CD4-positive, alpha-beta T cell (primary cell): ENCODE measurements around the gene PLEKHA8. TPM values are rescaled to one million over a fixed set of nuclear protein-coding genes. Genes with fewer than 3 reads are reported as not detected.
"Not testable (repeated sequence)": the region's sequence is repeated elsewhere in the genome, so short reads cannot be mapped to it uniquely, and the experiment has no call there.

Source experiments
- ATAC-seq: fragments of 200-7000 bp; cut with Tn5 transposase; one replicate; pipeline ENCODE4 v1.10.0; 2022; ENCODE audit warnings: mild to moderate bottlenecking; ENCODE audit not compliant: poor library complexity
- CTCF ChIA-PET: fragments of 350-600 bp; sonication (Branson Sonifier 250); formaldehyde crosslinking; loops from one replicate; lab custom pipeline; 2021; ENCODE audit warnings: antibody characterized with exemption, inconsistent platforms; lab: Charles Lee
- POLR2A ChIA-PET: fragments of 350-600 bp; sonication (Branson Sonifier 250); formaldehyde crosslinking; loops from one replicate; lab custom pipeline; 2021; ENCODE audit warnings: antibody characterized with exemption, inconsistent platforms; lab: Charles Lee
- DNase-seq, 14 experiments: peaks; one replicate each; pipeline ENCODE4 v3.0.0-alpha.2; 2013 to 2020; ENCODE audit warnings: mixed read lengths in 2 of 14
- H3K27ac ChIP-seq, 2 donors: one replicate each; pipeline versions ENCODE4 v1.5.1 to v1.7.0; 2013; ENCODE audit warnings: low read length in 2 of 2, low read depth in 1 of 2, mild to moderate bottlenecking in 1 of 2
- H3K27me3 ChIP-seq, 2 experiments: 1 replicate in 1 of 2; 2 replicates in 1 of 2; pipeline versions ENCODE4 v1.6.1 to v1.7.0; 2013; ENCODE audit warnings: low read length in 2 of 2, control low read depth in 1 of 2, mild to moderate bottlenecking in 1 of 2, moderate library complexity in 1 of 2; ENCODE audit not compliant: insufficient read depth in 2 of 2, control insufficient read depth in 1 of 2
- H3K36me3 ChIP-seq: one replicate; pipeline ENCODE4 v1.6.1; 2013; ENCODE audit warnings: low read length, control low read depth; ENCODE audit not compliant: insufficient read depth
- H3K4me1 ChIP-seq: one replicate; pipeline ENCODE4 v1.6.1; 2013; ENCODE audit warnings: low read length, control low read depth; ENCODE audit not compliant: insufficient read depth
- H3K4me3 ChIP-seq: one replicate; pipeline ENCODE4 v1.5.1; 2013; ENCODE audit warnings: mild to moderate bottlenecking, low read length, moderate library complexity
- H3K9me3 ChIP-seq, 2 experiments: 1 replicate in 1 of 2; 2 replicates in 1 of 2; pipeline versions ENCODE4 v1.6.1 to v1.7.0; 2013; ENCODE audit warnings: low read length in 2 of 2, mild to moderate bottlenecking in 2 of 2, control low read depth in 1 of 2, moderate library complexity in 1 of 2; ENCODE audit not compliant: control insufficient read depth in 1 of 2, insufficient read depth in 1 of 2
- H3K27ac Mint-ChIP-seq: one replicate; pipeline ENCODE4 v1.8.0; 2020; ENCODE audit warnings: mixed read lengths
- H3K27me3 Mint-ChIP-seq: one replicate; pipeline ENCODE4 v1.8.0; 2021; ENCODE audit warnings: mixed read lengths
- H3K36me3 Mint-ChIP-seq: one replicate; pipeline ENCODE4 v1.8.0; 2021; ENCODE audit warnings: low read depth, mixed read lengths
- H3K4me1 Mint-ChIP-seq: one replicate; pipeline ENCODE4 v1.8.0; 2021; ENCODE audit warnings: low read depth, mixed read lengths
- H3K4me3 Mint-ChIP-seq: one replicate; pipeline ENCODE4 v1.8.0; 2020; ENCODE audit warnings: mild to moderate bottlenecking, mixed read lengths
- H3K9me3 Mint-ChIP-seq: one replicate; pipeline ENCODE4 v1.8.0; 2020; ENCODE audit warnings: mixed read lengths
- intact Hi-C, 2 experiments: fragments of 100-400 bp; cut with DNase I in 1 of 2; cut with micrococcal nuclease in 1 of 2; formaldehyde crosslinking; loops; one replicate each; pipeline versions ENCODE4 v1.15.1 to v1.9.0; 2023 to 2025; cut with DNase I, micrococcal nuclease
- total RNA-seq, 174 experiments: library from RNA in 2 of 174; stranded (reverse) in 2 of 174; gene quantifications; one replicate each; pipeline ENCODE4 v1.2.3 and lab custom pipeline; 2021 to 2026
- TF ChIP-seq, protein P1 (sequence below): fragments of 200-600 bp; IDR thresholded peaks from one replicate; pipeline ENCODE4 v1.8.0; 2022; ENCODE audit warnings: antibody characterized with exemption, mild to moderate bottlenecking

Gene PLEKHA8
- total RNA-seq, 2 experiments from 2014 or later, result 7.0 to 7.4 TPM

DNA sequence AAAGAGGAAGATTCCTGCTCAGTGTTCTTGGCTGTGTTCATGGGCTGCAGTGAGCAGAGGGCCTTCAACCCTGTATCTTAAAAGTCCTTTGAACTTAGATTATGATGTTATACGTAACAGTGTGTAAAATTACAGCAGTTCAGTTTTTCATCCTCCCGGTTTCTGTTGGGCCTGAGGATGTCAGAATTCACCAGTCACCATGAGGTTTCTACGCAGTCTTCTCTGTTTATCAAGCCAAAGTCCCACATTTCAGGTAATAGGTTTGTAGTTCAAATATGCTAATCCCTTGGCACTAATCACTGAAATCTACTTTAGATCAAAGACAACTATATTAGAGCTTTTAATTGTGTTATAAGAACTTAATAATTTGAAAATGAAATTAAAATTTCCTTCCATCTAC, 24.9 kb downstream of the PLEKHA8 start:
- DNase-seq (no peak), ATAC-seq (no peak)
- Mint-ChIP-seq H3K27me3 (no peaks in the 10 kb centered on the region), H3K9me3 (no peaks in the 10 kb centered on the region), H3K4me3 (no peak overlapping the region), H3K4me1 (no peaks in the 10 kb centered on the region), H3K36me3 (peaks cover 69% of the 10 kb centered on the region), H3K27ac (no peak overlapping the region)
- intact Hi-C loops, result no loop called here
- Histone ChIP-seq H3K4me1 (no peaks in the 10 kb centered on the region), H3K36me3 (peaks cover 17% of the 10 kb centered on the region), H3K4me3 (no peak overlapping the region), H3K9me3 (no peaks in the 10 kb centered on the region), H3K27me3 (no peaks in the 10 kb centered on the region), H3K27ac (no peak overlapping the region)
- POLR2A ChIA-PET, result no interaction called here
- CTCF ChIA-PET, result interaction anchor here (1.3 kb wide), 1 partner anchor 13 kb away, joined by 3 read pairs; no protein-coding TSS in a partner anchor
- TF ChIP-seq, protein P1, sequence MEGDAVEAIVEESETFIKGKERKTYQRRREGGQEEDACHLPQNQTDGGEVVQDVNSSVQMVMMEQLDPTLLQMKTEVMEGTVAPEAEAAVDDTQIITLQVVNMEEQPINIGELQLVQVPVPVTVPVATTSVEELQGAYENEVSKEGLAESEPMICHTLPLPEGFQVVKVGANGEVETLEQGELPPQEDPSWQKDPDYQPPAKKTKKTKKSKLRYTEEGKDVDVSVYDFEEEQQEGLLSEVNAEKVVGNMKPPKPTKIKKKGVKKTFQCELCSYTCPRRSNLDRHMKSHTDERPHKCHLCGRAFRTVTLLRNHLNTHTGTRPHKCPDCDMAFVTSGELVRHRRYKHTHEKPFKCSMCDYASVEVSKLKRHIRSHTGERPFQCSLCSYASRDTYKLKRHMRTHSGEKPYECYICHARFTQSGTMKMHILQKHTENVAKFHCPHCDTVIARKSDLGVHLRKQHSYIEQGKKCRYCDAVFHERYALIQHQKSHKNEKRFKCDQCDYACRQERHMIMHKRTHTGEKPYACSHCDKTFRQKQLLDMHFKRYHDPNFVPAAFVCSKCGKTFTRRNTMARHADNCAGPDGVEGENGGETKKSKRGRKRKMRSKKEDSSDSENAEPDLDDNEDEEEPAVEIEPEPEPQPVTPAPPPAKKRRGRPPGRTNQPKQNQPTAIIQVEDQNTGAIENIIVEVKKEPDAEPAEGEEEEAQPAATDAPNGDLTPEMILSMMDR, result no peak

DNA sequence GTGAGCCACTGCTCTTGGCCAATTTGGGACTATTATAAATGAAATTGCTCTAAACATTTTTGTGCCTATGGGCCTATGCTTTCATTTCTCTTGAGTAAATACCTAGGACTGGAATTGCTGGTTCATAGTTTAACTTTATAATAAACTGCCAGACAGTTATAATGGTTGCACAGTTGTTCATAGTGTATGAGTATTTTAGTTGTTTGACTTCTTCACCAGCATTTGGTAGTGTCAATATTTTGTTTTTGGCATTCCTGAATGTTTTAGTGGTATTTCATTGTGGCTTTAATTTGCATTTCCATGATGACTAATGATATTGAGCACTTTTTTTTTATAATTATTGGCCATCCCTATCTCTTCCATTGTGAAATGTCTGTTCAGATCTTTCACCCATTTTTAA, 29.5 kb downstream of the PLEKHA8 start:
- H3K9me3 ChIP-seq, result no peaks in the 10 kb centered on the region
- H3K27me3 ChIP-seq, result no peaks in the 10 kb centered on the region
- POLR2A ChIA-PET, result no interaction called here
- DNase-seq (no peak), ATAC-seq (no peak)
- no peaks in the 10 kb centered on the region for H3K4me1 ChIP-seq
- intact Hi-C loops, result no loop called here
- CTCF ChIA-PET, result no interaction called here
- peaks cover 14% of the 10 kb centered on the region for H3K36me3 ChIP-seq
- H3K36me3 Mint-ChIP-seq, result peaks cover 58% of the 10 kb centered on the region
- H3K27ac Mint-ChIP-seq, result no peak overlapping the region
- H3K27ac ChIP-seq, result no peak overlapping the region
- no peak overlapping the region for H3K4me3 ChIP-seq
- H3K9me3 Mint-ChIP-seq, result no peaks in the 10 kb centered on the region
- H3K4me3 Mint-ChIP-seq, result no peak overlapping the region
- peaks cover 21% of the 10 kb centered on the region for H3K4me1 Mint-ChIP-seq
- H3K27me3 Mint-ChIP-seq, result no peaks in the 10 kb centered on the region
- TF ChIP-seq, protein P1, result no peak

DNA sequence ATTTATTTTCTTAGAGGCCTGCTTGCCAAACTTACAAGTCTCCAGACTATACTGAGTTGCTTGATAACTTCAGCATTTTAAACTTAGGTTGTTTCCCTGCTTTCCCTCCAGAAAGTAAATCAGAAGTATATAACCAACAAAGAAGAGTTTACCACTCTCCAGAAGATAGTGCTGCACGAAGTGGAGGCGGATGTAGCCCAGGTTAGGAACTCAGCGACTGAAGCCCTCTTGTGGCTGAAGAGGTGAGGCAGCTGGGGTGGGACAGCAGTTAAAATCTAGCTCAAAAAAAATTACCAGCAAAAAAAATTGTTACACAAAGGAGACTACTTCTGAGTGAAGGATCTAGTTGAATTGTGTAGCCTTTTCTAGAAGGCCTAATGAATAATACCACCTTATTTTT, 33.6 kb downstream of the PLEKHA8 start:
- H3K36me3 Mint-ChIP-seq, result peaks cover 57% of the 10 kb centered on the region
- H3K4me1 Mint-ChIP-seq, result peaks cover 21% of the 10 kb centered on the region
- H3K4me1 ChIP-seq, H3K27ac ChIP-seq, H3K27me3 Mint-ChIP-seq, H3K9me3 Mint-ChIP-seq, H3K36me3 ChIP-seq, H3K27me3 ChIP-seq, H3K4me3 ChIP-seq, H3K9me3 ChIP-seq, H3K4me3 Mint-ChIP-seq, H3K27ac Mint-ChIP-seq: not testable (repeated sequence)
- DNase-seq (peak in 13 of 14 experiments; percentile 10 to 58 (median 31)), ATAC-seq (peak; percentile 93)
- ChIA-PET POLR2A (interaction anchor here (0.7 to 1.8 kb wide), 2 partner anchors 34 to 53 kb away, joined by 4 to 13 read pairs; partner anchors contain the start of genes FKBP14 and PLEKHA8), CTCF (interaction anchor here (0.8 to 2.6 kb wide), 9 partner anchors 8 to 77 kb away, joined by 3 to 18 read pairs (median 3); partner anchors contain the start of genes FKBP14 and PLEKHA8)
- intact Hi-C loops, result loop anchor here (1.0 to 10.0 kb wide), 7 partner anchors 33 to 503 kb away; partner anchors contain the start of genes FKBP14 (in 1 of the 2) and PLEKHA8 (in 1 of the 2)
